ENCODE results near the gene IBA57.

- TF ChIP-seq POLR2A (IDR thresholded peaks at IDR 0.05) = no peak
- TF ChIP-seq CTCF (IDR thresholded peaks at IDR 0.05 in 4 of 5, conservative IDR thresholded peaks at IDR 0.05 in 1 of 5) = no peak
Measured at GRCh38 chr1:228144193-228144992, 21.2 kb upstream of the IBA57 start.
